Bronchial epithelial cell (primary cell): Measurements from ENCODE around the gene REV3L. TPM values are rescaled to one million over a fixed set of nuclear protein-coding genes. Genes with fewer than 3 reads are reported as not detected.
"Not testable (repeated sequence)": the region's sequence is repeated elsewhere in the genome, so short reads cannot be mapped to it uniquely, and the experiment has no call there.

Source experiments
- DNase-seq: peaks from one replicate; pipeline ENCODE4 v3.0.0-alpha.2; 2010; ENCODE audit warnings: low read depth
- FAIRE-seq: peaks from 2 replicates; lab custom pipeline; 2011; peaks lifted over from hg19 to GRCh38; lab: Jason Lieb, UNC
- H3K27me3 ChIP-seq: 2 replicates; pipeline ENCODE4 v1.5.1; 2011; ENCODE audit warnings: low read length; ENCODE audit not compliant: control insufficient read depth, insufficient read depth
- H3K36me3 ChIP-seq: 2 replicates; pipeline ENCODE4 v1.5.1; 2011; ENCODE audit warnings: low read length; ENCODE audit not compliant: control insufficient read depth, insufficient read depth
- H3K4me3 ChIP-seq: 2 replicates; pipeline ENCODE4 v1.5.1; 2011; ENCODE audit warnings: mild to moderate bottlenecking, low read depth, low read length, control low read depth
- total RNA-seq: library from RNA; depleted of rRNA; stranded (reverse); fragments of >200 nt; gene quantifications from 2 replicates; pipeline ENCODE4 v1.2.1, GENCODE V29; 2014
- TF ChIP-seq, protein P1 (sequence below): IDR thresholded peaks from 2 replicates; pipeline ENCODE4 v1.5.1; 2011; ENCODE audit warnings: mild to moderate bottlenecking, moderate library complexity, low read length, control low read depth, inconsistent platforms; ENCODE audit not compliant: insufficient read depth, severe bottlenecking

Gene REV3L
- total RNA-seq, 1 donor from 2014 or later: 8.4 TPM

- no peak for FAIRE-seq
These were observed 4.9 kb downstream of the REV3L start for GRCh38 chr6:111478064-111478476.

DNA sequence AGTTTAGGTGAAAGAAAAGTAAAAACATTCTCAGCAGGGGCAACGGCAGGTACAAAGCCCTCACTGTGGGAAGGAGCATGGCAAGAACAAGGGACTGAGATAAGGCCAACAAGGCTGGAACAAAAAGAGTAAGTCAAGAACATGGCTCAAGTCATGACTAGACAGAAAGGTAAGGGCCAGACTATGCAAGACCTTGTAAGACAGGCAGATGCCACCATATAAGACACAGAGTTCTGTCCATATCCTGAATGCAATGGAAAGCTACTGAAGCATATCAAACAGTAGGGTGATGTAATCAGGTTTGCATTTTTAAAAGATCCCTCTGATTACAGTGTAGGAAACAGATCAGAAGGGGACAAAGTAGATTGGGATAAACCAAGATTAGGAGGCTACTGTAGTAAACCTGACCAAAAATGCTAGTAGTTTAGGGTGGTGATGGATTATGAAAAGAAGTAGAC is 5.5 kb downstream of the REV3L start:
- no peak overlapping the region for H3K4me3 ChIP-seq
- FAIRE-seq (no peak), DNase-seq (no peak)
- H3K36me3 ChIP-seq: no peaks in the 10 kb centered on the region
- H3K27me3 ChIP-seq: no peaks in the 10 kb centered on the region
- TF ChIP-seq, protein P1, sequence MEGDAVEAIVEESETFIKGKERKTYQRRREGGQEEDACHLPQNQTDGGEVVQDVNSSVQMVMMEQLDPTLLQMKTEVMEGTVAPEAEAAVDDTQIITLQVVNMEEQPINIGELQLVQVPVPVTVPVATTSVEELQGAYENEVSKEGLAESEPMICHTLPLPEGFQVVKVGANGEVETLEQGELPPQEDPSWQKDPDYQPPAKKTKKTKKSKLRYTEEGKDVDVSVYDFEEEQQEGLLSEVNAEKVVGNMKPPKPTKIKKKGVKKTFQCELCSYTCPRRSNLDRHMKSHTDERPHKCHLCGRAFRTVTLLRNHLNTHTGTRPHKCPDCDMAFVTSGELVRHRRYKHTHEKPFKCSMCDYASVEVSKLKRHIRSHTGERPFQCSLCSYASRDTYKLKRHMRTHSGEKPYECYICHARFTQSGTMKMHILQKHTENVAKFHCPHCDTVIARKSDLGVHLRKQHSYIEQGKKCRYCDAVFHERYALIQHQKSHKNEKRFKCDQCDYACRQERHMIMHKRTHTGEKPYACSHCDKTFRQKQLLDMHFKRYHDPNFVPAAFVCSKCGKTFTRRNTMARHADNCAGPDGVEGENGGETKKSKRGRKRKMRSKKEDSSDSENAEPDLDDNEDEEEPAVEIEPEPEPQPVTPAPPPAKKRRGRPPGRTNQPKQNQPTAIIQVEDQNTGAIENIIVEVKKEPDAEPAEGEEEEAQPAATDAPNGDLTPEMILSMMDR: no peak

More at GRCh38 chr6:111478064-111478476, 4.9 kb downstream of the REV3L start:
- peak; percentile 67 for DNase-seq
- no peaks in the 10 kb centered on the region for H3K36me3 ChIP-seq
- no peaks in the 10 kb centered on the region for H3K27me3 ChIP-seq
- H3K4me3 ChIP-seq: no peak overlapping the region
- TF ChIP-seq, protein P1: no peak

DNA sequence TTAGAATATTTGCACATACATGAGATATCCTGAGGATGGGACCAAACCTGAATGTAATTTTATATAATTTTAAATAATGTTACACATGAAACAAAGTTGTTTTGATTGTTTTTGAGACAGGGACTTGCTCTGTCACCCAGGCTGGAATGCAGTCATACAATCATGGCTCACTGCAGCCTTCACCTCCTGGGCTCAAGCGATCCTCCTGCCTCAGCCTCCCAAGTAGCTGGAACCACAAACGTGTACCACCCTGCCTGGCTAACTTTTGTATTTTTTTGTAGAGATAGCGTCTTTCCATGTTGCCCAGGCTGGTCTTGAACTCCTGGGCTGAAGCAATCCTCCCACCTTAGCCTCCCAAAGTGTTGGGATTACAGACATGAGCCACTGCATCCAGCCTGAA is 7.0 kb downstream of the REV3L start:
- not testable (repeated sequence) for FAIRE-seq, H3K27me3 ChIP-seq, H3K4me3 ChIP-seq, H3K36me3 ChIP-seq, DNase-seq

GRCh38 chr6:111474771-111475170 is 8.2 kb downstream of the REV3L start:
- no peak for FAIRE-seq
- no peaks in the 10 kb centered on the region for H3K36me3 ChIP-seq
- no peaks in the 10 kb centered on the region for H3K27me3 ChIP-seq
- no peak overlapping the region for H3K4me3 ChIP-seq
- no peak for DNase-seq
- TF ChIP-seq, protein P1: no peak

DNA sequence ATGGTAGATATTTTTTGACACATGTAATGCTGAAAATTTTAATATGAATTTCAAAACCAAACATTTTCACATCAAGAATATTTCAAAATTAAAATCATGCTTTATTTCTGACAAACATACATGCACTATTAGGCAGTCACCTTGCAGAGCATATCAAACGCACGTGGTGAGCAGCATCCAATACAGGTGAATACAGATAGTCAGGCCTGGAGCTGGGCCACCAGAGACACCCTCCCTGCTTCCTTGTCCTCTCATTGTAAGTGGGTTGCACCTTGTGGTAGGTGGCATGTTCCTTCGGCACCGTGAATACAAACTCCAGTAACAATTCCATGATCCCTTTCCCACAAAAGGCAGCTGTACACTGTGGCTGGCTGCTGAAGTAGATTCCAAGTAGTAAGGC is 8.9 kb downstream of the REV3L start:
- DNase-seq (no peak), FAIRE-seq (no peak)
- TF ChIP-seq, protein P1: no peak
- H3K4me3 ChIP-seq: no peak overlapping the region
- no peaks in the 10 kb centered on the region for H3K27me3 ChIP-seq
- no peaks in the 10 kb centered on the region for H3K36me3 ChIP-seq

- Histone ChIP-seq H3K36me3 (no peaks in the 10 kb centered on the region), H3K4me3 (no peak overlapping the region), H3K27me3 (no peaks in the 10 kb centered on the region)
- TF ChIP-seq, protein P1: no peak
- FAIRE-seq (no peak), DNase-seq (no peak)
These were observed 10.0 kb downstream of the REV3L start for GRCh38 chr6:111472933-111473435.
